GM12873 (cell line): ENCODE measurements around the gene ABCA7.

Source experiments
- TF ChIP-seq, protein P1 (sequence below): IDR thresholded peaks from 2 replicates; pipeline ENCODE4 v1.5.1; 2012; ENCODE audit warnings: low read depth, mild to moderate bottlenecking, moderate library complexity, low read length, control low read depth; ENCODE audit not compliant: insufficient read depth; ENCODE audit errors: missing control alignments

The ABCA7 gene

DNA sequence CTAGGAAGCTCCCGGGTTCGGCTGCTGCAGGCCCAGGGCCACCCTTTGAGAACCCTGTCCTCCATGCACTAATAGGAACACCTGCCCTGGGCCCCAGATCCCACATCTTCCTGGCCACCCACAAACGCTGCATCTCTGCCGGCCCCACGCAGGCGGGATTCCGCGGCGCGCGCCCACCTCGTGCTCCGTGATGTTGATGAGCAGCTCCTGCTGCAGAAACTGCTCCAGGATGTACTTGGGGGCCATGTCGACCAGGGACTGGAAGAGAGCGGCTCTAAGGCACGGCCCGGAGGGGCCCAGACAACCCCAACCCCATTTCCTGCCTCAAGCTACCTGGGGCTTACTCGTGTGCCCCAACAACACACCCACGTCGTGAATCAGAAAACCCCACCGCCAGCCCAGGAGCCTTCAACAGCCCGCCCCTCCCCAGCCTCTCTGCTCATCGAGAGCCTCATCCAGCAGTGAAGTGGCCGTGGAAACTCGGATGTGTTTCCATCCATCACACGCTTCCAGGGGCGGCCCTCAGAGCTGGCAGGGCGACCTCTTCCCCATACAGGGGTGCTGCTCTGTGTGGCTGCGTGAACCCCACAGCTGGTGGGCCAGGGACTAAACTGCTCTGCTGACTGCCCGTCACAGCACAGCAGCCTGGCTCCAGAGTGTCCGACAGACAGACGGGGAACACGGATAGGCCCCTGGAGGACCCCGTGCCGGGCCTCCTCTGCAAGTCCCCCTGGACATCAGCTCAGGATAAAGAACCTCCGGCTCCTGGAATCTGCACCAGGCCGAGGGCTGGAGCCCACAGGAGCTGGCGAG lies 51.0 kb downstream of the ABCA7 start:
- TF ChIP-seq, protein P1, sequence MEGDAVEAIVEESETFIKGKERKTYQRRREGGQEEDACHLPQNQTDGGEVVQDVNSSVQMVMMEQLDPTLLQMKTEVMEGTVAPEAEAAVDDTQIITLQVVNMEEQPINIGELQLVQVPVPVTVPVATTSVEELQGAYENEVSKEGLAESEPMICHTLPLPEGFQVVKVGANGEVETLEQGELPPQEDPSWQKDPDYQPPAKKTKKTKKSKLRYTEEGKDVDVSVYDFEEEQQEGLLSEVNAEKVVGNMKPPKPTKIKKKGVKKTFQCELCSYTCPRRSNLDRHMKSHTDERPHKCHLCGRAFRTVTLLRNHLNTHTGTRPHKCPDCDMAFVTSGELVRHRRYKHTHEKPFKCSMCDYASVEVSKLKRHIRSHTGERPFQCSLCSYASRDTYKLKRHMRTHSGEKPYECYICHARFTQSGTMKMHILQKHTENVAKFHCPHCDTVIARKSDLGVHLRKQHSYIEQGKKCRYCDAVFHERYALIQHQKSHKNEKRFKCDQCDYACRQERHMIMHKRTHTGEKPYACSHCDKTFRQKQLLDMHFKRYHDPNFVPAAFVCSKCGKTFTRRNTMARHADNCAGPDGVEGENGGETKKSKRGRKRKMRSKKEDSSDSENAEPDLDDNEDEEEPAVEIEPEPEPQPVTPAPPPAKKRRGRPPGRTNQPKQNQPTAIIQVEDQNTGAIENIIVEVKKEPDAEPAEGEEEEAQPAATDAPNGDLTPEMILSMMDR = no peak

DNA sequence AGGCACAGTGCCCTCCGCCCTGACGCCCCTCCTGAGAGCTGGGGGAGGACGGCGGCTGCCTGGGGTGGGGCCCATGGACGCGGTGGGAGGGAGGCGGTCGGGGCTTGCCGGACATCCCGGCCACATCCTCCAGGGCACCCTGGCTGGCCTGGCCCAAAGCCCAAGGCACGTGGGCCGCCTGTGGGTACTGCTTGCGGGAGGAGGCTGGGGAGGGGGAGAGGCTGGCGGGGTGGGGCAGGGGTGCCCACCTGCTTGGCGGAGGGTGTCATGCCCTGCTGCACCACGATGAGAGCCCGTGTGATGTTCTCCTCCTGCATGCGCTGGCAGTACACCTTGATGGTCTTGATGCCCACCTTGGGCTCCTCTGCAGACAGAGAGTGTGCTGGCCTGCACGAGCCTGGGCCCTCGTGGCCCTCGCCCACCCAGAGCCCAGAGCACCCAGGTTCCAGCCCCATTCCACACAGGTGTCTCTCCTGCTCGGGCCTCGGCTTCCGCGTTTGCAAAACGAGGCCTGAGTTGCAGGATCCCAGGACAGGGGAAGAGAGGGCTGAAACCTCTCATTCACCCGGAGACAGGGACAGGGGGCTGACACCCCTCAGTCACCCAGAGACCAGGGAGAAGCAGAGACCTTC lies 51.8 kb downstream of the ABCA7 start:
- TF ChIP-seq, protein P1 = no peak

DNA sequence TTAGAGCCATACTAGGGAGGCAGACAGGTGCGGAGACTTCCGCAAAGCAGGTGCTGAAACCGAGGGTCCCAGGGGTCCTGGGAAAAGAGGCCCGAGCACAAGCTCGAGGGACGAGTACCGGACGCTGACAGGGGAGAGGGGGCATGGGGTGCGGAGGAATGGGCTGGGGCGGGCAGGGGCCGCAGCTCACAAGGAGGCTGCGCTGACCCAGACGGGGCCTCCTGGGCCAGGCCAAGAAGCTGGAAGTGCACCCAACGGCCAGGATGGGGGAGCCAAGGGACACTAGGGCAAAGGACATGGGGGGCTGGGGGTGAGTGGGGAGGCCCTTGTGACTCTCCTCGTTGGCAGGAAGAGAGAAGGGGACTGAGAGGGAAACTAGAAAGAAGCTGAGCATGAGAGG lies 53.4 kb downstream of the ABCA7 start:
- TF ChIP-seq, protein P1 = no peak

GRCh38 chr19:1093811-1094553 lies 54.1 kb downstream of the ABCA7 start:
- TF ChIP-seq, protein P1 = no peak

DNA sequence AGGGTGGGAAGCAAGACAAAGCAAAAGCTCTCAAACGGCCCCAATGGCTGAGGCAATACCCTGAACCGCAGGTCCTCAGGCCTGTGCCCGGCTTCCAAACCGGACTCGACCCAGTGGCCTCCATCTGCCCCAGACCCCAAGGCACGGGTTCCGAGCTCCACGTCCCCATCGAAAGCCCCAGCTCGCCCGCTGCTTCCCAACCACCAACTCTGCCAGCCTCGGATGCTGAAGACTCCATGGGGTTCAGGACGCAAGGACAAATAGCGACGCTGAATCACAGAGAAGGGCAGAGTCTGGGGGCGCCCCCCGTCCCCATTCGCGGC lies 54.7 kb downstream of the ABCA7 start:
- TF ChIP-seq, protein P1 = no peak

DNA sequence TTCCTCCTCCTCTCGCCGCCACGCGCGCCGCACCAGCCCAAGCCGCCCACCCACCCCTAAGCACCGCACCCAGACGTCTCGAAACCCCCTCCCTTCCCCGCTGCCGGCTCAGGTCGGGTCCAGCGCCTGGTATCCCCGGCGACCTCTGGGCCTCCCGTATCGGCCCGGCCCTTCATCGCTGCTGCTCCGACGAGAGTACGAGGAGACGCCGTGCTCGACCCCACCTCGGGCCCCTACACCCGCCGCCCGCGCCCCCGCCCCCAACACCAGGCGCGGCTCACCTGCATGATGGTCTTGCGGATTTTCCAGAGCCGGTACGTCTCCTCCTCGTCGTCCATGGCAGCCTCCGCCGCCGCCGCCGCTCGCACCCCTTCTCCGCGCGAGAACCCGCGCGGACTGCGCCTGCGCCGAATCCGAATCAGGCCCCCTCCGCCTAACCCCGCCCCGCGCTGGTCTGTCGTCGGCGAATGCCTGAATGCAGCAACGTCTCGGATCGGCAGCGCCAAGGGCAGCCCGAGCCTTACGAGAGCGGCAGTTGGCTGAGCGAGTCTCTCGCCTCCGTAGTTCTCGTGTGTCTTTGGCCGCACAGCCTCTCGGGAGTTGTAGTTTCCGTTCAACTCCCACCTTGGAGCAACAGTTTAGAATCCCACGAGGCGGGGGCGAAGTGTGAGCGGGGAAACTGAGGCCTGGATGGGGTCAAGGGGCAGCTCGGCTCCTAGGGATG lies 55.2 kb downstream of the ABCA7 start, which contains the start of gene POLR2E:
POLR2E (minus strand) TSS at position 398 of the 724 bp plus-strand sequence; CDS start at position 338, 60 bp downstream.
- TF ChIP-seq, protein P1 = no peak
